ENCODE measurements around the gene STC2. TPM values are rescaled to one million over a fixed set of nuclear protein-coding genes. Genes with fewer than 3 reads are reported as not detected.

Gene STC2
- total and polyA plus RNA-seq, 3 donors from 2014 or later: 0.87 to 2.0 (median 2.0) TPM

DNA sequence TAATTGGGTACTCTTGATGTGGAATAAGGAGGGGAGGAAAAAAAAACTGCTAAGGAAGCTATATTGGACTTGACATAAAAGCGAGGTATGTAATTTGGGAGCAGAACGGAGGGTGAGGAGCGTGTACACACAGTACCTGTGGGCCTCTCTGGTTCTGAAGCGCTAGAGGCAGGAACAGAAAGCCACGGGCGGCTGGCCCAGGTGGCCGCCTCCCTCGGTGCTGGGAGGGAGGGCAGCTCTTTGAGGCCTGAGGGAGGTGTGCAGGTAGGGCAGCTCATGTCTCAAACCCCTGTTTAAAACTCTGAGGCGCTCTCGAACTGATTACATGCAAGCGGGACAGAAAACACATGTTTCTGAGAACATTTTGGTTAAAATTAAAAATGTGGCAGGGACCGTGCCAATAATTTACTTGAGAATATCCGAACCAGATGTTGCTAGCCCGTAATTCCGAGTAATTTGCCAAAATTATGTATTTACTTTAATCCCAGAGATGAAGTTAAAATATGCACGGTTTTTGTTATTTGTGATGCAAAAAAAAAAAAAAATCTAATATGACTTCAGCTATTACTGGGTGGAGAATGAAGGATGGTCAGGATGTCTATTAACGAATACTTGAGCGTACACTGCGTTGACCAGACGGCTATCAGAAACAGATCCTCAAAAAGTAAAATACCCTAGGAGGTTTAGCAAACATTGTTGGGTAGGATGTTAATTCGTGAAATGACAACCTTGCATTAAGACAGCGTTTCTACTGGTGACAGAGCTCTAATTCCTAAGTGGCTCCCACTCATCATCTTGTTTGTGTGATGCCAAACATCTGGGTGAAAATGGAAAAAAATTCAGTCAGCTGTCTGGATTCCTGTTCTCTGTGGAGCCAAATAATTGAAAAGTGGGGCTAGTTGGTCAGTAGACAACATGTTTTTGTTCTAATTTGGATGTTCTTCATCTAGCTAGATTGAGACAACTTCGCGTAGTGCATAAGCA lies 24.4 kb upstream of the STC2 start:
- no peak for DNase-seq
- H3K27me3 ChIP-seq: no peaks in the 10 kb centered on the region
- no peak overlapping the region for H3K4me3 ChIP-seq
- intact Hi-C loops (cut with DNase I; ENCODE audit: low total_unique reads): no loop called here
- no peaks in the 10 kb centered on the region for H3K9me3 ChIP-seq
- WGBS, 2 donors: 65 to 66% methylated on average over 24 of the region's 24 CpGs
- H3K27ac ChIP-seq: peak overlapping the region in 1 of 2 donors; percentile 24
- TF ChIP-seq CTCF (IDR thresholded peaks at IDR 0.05) (no peak), POLR2A (IDR thresholded peaks at IDR 0.05) (no peak)
- no peaks in the 10 kb centered on the region for H3K36me3 ChIP-seq (ENCODE audit: low read depth, missing control alignments)
- no peaks in the 10 kb centered on the region for H3K4me1 ChIP-seq

GRCh38 chr5:173342813-173343755 lies 14.9 kb upstream of the STC2 start:
- DNase-seq: no peak
- intact Hi-C loops (cut with DNase I; ENCODE audit: low total_unique reads): no loop called here
- 88 to 91% methylated on average over 13 of the region's 13 CpGs for WGBS, 2 donors
- Histone ChIP-seq H3K27me3 (no peaks in the 10 kb centered on the region), H3K4me3 (no peak overlapping the region), H3K4me1 (no peaks in the 10 kb centered on the region), H3K36me3 (ENCODE audit: low read depth, missing control alignments) (no peaks in the 10 kb centered on the region), H3K9me3 (no peaks in the 10 kb centered on the region), H3K27ac (no peak overlapping the region)
- TF ChIP-seq POLR2A (IDR thresholded peaks at IDR 0.05) (no peak), CTCF (IDR thresholded peaks at IDR 0.05) (no peak)

DNA sequence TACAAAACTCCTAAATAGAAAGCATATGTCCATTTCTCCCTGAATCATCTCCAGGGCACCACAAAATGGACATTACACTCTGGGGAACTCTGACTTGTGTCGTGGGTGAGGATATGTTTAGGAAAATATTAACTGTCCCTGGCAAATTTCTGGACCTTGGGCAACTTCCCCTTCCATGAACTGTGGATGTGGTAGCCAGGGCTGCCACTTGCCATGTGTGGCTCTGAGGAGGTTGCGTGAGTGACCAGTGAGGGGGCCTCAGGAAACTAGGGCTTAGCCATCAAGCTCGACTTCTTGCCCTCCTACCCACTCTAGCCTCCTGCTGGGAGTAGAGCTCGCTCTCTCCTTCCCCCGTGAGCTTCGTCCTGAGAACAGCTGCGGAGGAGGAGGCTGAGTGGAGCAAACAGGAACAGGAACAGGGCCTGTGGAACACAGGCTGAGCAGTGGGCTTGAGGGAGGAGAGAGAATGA lies 13.8 kb upstream of the STC2 start:
- 69 to 72% methylated on average over 6 to 7 of the region's 7 CpGs for WGBS, 2 donors
- DNase-seq: no peak
- no peak for TF ChIP-seq POLR2A (IDR thresholded peaks at IDR 0.05)
- no peak for TF ChIP-seq CTCF (IDR thresholded peaks at IDR 0.05)
- H3K4me3 ChIP-seq: no peak overlapping the region
- H3K4me1 ChIP-seq: no peaks in the 10 kb centered on the region
- intact Hi-C loops (cut with DNase I; ENCODE audit: low total_unique reads): no loop called here
- H3K27ac ChIP-seq: no peak overlapping the region
- H3K36me3 ChIP-seq (ENCODE audit: low read depth, missing control alignments): no peaks in the 10 kb centered on the region
- H3K27me3 ChIP-seq: no peaks in the 10 kb centered on the region
- H3K9me3 ChIP-seq: no peaks in the 10 kb centered on the region

- Histone ChIP-seq H3K4me3 (no peak overlapping the region), H3K9me3 (no peaks in the 10 kb centered on the region), H3K27me3 (no peaks in the 10 kb centered on the region), H3K36me3 (ENCODE audit: low read depth, missing control alignments) (no peaks in the 10 kb centered on the region), H3K4me1 (no peaks in the 10 kb centered on the region), H3K27ac (no peak overlapping the region)
- TF ChIP-seq CTCF (IDR thresholded peaks at IDR 0.05) (no peak), POLR2A (IDR thresholded peaks at IDR 0.05) (no peak)
- intact Hi-C loops (cut with DNase I; ENCODE audit: low total_unique reads): no loop called here
- WGBS, 2 donors: 86 to 88% methylated on average over 5 to 6 of the region's 6 CpGs
- DNase-seq: no peak
Observed at GRCh38 chr5:173340984-173341383, 12.8 kb upstream of the STC2 start.

Measured in testis (tissue), 3 donors.